GM19372 (cell line): ENCODE measurements around the gene SGO1.

Experiments
- ATAC-seq: cut with Tn5 transposase; IDR thresholded peaks from one replicate; pipeline ENCODE4 v1.9.1; 2021; ENCODE audit warnings: mild to moderate bottlenecking, low read depth, moderate library complexity; ENCODE audit not compliant: unreplicated experiment

Gene SGO1

DNA sequence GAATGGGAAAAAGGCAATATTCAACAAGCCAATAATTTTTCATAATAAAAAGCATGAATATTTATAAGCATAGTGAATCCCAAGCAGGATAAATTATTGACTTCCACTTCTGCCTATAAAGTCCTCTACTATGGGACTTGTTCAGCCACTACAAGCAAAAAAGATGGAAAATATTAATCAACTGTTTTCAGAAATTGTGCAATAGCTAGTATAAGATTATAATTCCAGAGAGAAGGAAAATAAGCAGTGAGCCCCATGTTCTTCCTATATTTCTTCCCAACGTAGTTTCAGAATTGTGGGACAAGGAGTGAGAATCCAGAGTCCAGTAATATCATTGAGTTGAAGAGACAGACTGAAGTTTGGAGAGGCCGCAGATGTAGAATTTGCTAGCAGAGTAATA is 24.3 kb downstream of the SGO1 start:
- no peak for ATAC-seq

GRCh38 chr3:20160230-20160629 is 25.8 kb downstream of the SGO1 start:
- ATAC-seq: no peak

DNA sequence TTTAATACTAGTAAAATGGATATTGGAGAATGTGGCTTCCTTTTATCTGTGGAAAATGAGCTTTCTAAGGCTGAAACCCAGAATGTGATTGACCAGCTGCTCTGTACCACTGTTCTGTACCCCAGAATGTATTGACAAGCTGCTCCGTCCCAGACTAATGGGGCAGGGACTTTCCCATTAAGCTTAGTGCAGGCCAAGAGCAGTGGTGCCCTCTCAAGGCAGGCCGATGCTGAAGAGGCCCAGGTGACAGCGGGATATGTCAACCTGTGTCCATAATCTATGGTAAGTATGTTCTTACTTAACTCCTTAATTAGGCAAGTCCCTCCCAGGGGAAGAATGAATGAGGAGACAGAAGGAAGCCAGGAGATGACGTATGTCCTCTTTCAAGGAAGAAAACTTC is 31.1 kb downstream of the SGO1 start:
- no peak for ATAC-seq

GRCh38 chr3:20154078-20154477 is 31.9 kb downstream of the SGO1 start:
- ATAC-seq: no peak

DNA sequence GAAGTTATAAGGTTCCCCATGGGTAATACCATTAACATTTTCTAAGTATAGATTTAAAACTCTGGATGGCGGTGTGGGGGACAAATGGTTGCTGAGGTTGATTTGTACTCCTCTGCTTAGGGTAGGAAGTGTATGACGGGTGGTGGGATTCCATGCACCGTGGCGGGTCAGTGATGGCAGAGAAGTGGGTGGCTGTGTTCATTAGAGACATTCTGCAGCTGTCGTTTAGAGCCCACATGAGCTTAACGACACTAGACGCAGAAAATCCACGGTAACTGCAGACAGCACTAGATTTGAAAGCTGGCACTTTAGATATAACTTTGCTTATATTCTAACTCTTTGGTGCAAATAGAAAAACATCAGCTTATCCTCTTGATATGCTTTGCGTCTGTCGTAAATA is 37.5 kb downstream of the SGO1 start:
- no peak for ATAC-seq

DNA sequence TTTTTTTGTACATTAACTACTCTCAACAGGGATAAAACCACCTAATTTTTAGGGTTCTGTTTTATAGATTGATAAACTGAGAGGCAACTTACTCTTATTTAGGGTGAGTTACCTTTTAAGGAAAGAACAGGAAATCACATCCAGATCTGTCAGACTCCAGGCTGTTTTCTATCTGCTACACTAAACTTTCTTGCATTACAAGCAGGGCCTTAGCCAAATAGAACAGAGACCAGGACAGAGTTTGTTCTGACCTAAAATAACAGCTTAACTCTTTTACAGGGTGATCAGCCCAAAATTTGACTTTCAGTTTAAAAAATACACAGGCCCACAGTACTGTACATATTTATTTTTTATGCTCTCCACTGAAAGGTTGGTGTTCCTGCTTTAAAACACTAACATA is 38.6 kb downstream of the SGO1 start:
- ATAC-seq: no peak

- no peak for ATAC-seq
Observed at GRCh38 chr3:20146301-20146700, 39.7 kb downstream of the SGO1 start.

DNA sequence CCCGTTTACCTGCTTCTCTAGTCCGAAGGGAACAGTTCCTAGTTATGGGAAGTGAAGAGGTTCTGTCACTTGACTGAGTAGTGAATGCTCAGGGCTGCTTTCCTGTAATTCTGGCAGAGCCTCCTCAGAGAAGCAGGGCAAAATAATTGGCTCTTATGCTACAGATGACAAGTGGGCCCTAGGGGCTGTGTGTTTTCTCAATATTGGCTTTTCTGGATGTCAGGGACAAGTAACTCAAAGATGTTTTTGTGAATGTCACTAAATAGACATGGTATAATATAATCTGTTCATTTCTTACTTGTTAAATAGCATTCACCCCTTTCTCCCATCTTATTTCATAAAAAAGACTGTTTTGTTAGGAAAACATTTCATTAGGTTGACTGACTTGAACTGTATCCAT is 40.1 kb downstream of the SGO1 start:
- ATAC-seq: no peak

GRCh38 chr3:20143519-20143918 is 42.5 kb downstream of the SGO1 start:
- ATAC-seq: no peak

- no peak for ATAC-seq
Observed at GRCh38 chr3:20142517-20142916, 43.5 kb downstream of the SGO1 start.

DNA sequence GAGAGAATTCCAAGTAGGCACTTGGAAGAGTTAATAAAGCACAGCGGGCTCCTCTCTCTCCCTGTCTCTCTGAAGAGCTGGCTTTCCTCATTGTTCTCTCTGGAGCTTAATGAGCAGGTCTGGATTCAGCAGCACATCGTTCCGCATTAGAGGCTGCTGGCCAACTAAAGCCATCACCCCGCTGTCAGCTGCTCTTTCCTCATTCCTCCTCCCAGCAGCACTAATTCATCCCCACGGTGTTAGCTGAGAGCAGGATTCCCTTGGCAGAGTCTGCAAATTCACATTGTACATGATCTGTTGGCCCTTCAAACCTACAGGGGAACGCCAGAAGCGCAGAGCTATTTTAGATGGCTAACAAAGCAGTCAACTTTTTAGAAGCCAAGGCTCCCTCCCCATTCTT is 44.2 kb downstream of the SGO1 start:
- ATAC-seq: no peak

DNA sequence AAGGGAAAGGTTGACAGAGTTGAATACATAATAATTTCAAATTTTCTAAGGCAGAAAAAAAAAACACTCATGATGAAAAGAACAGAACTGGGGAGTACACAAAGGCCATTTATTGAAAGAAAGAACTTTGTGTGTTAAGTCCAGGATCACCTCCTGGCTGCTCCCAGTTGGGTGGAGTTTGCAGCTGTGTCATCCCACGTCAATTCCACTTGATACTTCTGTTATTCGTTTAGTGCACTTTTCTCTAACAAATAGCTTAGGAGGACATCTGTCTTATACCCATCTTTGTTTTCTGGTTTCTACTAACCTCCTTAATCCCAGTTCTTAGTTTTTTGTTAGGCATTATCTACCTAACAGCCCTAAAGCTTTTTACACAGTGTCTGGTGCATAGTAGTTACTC is 44.7 kb downstream of the SGO1 start:
- no peak for ATAC-seq

DNA sequence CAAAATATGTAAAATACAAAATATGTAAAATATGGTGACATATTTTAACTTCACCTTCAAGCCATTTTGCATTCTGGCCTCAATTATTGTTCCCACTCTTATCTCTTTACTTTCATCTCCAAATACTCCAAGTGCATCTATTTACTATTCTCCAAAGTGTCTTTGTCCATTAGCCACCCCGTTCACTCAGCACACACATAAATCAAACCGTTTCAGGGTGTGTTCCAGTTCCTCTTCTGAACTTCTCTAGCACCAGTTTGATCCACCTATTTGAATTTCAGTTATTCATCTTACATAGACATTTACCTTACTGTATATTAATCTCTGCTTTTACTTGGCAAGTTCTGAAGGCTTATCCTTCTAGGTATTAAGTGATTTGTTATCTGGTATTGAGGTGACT is 45.1 kb downstream of the SGO1 start:
- ATAC-seq: no peak

DNA sequence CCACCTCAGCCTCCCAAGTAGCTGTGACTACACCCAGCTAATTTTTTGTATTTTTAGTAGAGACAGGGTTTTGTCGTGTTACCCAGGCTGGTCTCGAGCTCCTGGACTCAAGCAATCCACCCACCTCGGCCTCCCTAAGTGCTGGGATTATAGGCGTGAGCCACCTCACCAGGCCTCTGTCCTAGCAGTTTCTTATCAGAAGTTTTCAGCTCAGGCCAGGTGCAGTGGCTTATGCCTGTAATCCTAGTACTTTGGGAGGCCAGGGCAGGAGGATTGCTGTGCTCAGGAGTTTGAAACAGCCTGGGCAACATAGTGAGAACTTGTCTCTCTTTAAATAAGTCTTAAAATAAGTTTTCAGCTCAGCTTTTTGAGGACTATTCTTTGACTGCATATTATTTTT is 48.4 kb downstream of the SGO1 start:
- no peak for ATAC-seq

- no peak for ATAC-seq
Observed at GRCh38 chr3:20136231-20136630, 49.8 kb downstream of the SGO1 start.

- no peak for ATAC-seq
Observed at GRCh38 chr3:20130106-20130505, 55.9 kb downstream of the SGO1 start.

DNA sequence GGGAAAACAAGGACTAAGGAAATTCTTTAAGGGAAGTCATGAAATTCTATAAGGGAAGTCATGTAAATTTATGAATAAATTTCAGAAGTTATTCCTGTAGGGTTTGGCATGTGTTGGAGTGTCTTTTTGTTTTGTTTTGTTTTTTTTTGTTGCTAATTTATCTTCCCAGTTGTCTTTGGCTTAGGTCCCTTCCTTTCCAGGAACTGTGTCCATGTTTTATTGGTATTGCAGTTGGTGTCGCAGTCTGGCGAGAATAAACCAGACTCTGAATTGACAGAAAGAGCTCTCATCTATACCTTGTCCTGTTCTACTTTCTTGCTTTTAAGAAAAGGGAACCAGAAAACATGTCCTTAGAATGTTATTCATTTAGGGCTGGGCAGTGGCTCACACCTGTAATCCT is 57.6 kb downstream of the SGO1 start:
- ATAC-seq: no peak

DNA sequence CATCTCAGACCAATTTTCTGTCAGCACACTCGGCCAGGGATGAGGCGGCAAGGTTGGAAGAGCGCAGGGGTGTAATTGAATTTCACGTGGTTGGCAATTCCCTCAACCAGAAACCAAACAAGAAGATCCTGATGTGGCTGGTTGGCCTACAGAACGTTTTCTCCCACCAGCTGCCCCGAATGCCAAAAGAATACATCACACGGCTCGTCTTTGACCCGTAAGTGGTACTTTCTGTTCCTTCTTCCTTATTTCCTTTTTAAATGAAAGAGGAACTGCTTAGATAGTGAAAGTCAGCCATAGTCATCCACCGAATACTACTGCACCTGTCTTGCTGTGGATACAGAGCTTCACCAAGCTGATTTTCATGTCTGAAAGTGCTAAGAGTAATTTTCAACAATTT is 60.1 kb downstream of the SGO1 start:
- peak; percentile 100 for ATAC-seq

GRCh38 chr3:20125289-20125688 is 60.7 kb downstream of the SGO1 start:
- no peak for ATAC-seq

DNA sequence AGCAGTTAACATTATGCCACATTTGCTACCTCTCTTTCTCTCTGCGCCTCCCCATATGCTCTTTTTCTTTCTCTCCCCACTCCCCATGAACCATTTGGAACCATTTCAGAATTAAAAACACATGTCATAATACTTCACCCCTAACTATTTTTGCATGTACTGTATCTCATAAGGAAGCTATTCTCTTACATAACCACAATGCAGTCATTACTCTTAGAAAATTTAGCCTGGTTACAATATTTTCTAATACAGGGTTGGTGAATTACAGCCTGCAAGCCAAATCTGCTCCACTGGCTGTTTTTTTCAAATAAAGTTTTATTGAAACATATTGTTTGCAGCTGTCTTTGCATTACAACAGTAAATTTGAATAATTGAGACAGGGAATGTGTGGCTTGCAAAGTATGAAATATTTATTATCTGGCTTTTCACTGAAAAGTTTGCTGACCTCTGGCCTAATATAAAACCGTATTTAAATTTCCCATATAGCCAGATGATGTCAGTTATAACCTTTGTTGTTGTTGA is 62.8 kb downstream of the SGO1 start:
- no peak for ATAC-seq

DNA sequence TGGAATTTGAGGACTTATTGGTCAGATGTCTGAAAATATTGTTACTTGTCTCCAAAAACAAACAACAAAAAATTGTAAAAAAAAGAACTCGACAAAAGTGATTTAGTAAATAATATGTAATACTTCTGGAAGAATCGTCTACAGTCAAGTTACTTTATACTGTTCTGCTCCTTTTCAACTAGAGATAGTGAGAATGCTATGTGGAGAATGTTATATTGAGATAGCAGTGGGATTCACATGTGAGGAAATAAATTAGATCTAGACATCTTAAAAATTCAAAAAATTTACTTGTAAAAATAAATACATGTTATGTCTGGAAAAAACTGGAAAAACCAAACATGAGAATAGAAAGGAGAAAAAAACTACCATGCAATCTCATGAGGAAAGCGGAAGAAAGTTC is 64.9 kb downstream of the SGO1 start:
- no peak for ATAC-seq
